Vagina (tissue), 2 donors: ENCODE results near the gene DFFA. TPM values are rescaled to one million over a fixed set of nuclear protein-coding genes. Genes with fewer than 3 reads are reported as not detected.

Source experiments
- DNase-seq, 2 donors: peaks; one replicate each; pipeline ENCODE4 v3.0.0-alpha.2; 2017; ENCODE audit errors: extremely low spot score in 2 of 2
- H3K27ac ChIP-seq: fragments of 200-600 bp; sonication (generic); one replicate; pipeline ENCODE4 v1.5.1; 2019
- H3K27me3 ChIP-seq: fragments of 200-600 bp; sonication (generic); one replicate; pipeline ENCODE4 v1.5.1; 2019
- H3K36me3 ChIP-seq, 2 donors: fragments of 200-600 bp; sonication (generic); one replicate each; pipeline ENCODE4 v1.5.1; 2017 to 2019
- H3K4me1 ChIP-seq: fragments of 200-600 bp; sonication (generic); one replicate; pipeline ENCODE4 v1.5.1; 2019
- H3K4me3 ChIP-seq, 2 donors: fragments of 200-600 bp; sonication (generic); 1 replicate in 1 of 2; 2 replicates in 1 of 2; pipeline ENCODE4 v1.5.1; 2016 to 2019
- H3K9me3 ChIP-seq: fragments of 200-600 bp; sonication (generic); one replicate; pipeline ENCODE4 v1.5.1; 2019
- CTCF ChIP-seq, 3 experiments: fragments of 450-650 bp in 2 of 3; fragments of 200-600 bp in 1 of 3; sonication (generic) in 1 of 3; IDR thresholded peaks; one replicate each; pipeline ENCODE4 v1.5.1; 2017 to 2019; ENCODE audit warnings: antibody characterized with exemption in 3 of 3, mild to moderate bottlenecking in 2 of 3, moderate library complexity in 2 of 3
- POLR2A ChIP-seq, 2 donors: fragments of 450-650 bp; IDR thresholded peaks; one replicate each; pipeline ENCODE4 v1.6.1; 2017; ENCODE audit warnings: antibody characterized with exemption in 2 of 2, mild to moderate bottlenecking in 2 of 2, moderate library complexity in 2 of 2
- POLR2AphosphoS5 ChIP-seq, 2 donors: sonication (generic); formaldehyde crosslinking; IDR thresholded peaks; one replicate each; pipeline ENCODE4 v1.9.0; 2017; ENCODE audit warnings: antibody characterized with exemption in 2 of 2, mild to moderate bottlenecking in 2 of 2, low read depth in 1 of 2; ENCODE audit not compliant: insufficient read depth in 1 of 2
- intact Hi-C: fragments of 100-400 bp; cut with DNase I; formaldehyde crosslinking; loops from one replicate; pipeline ENCODE4 v1.15.1; 2023
- total RNA-seq: library from RNA; depleted of rRNA; stranded (reverse); fragments of >200 nt; gene quantifications from one replicate; pipeline ENCODE4 v1.2.3, GENCODE V29; 2016

DFFA gene
- total RNA-seq, 1 donor from 2014 or later, result 16.2 TPM

GRCh38 chr1:10407201-10407600 lies 65.1 kb downstream of the DFFA start:
- H3K9me3 ChIP-seq, result no peaks in the 10 kb centered on the region
- no peak for TF ChIP-seq POLR2A (IDR thresholded peaks at IDR 0.05)
- TF ChIP-seq CTCF (IDR thresholded peaks at IDR 0.05), result no peak
- TF ChIP-seq POLR2AphosphoS5 (IDR thresholded peaks at IDR 0.05; ENCODE audit: insufficient read depth in 1 of 2, low read depth in 1 of 2), result no peak
- DNase-seq, result no peak
- peaks cover 0 to 95% of the 10 kb centered on the region in 2 donors for H3K36me3 ChIP-seq
- H3K27me3 ChIP-seq, result no peaks in the 10 kb centered on the region
- no peak overlapping the region for H3K27ac ChIP-seq
- intact Hi-C loops, result no loop called here
- no peaks in the 10 kb centered on the region for H3K4me1 ChIP-seq
- no peak overlapping the region for H3K4me3 ChIP-seq

Other genes with a start within 250 kb of the DFFA start
- gene PGD, start 73.5 kb downstream of the DFFA start, total RNA-seq, result 100 TPM
- gene CENPS, start 42.1 kb downstream of the DFFA start, total RNA-seq, result 1.2 TPM
- not detected for gene CORT, start 22.5 kb downstream of the DFFA start, total RNA-seq
- gene PEX14, start 2.4 kb upstream of the DFFA start, total RNA-seq, result 21.6 TPM